Left lung (tissue), 10 donors: Measurements from ENCODE around the gene DGCR2. TPM values are rescaled to one million over a fixed set of nuclear protein-coding genes. Genes with fewer than 3 reads are reported as not detected.
"Not testable (repeated sequence)": the region's sequence is repeated elsewhere in the genome, so short reads cannot be mapped to it uniquely, and the experiment has no call there.

ENCODE experiments used
- ATAC-seq: fragments of 200-7000 bp; cut with Tn5 transposase; one replicate; pipeline ENCODE4 v1.9.1; 2020; ENCODE audit warnings: moderate library complexity
- DNase-seq, 4 donors: peaks; one replicate each; pipeline ENCODE4 v3.0.0-alpha.2; 2013 to 2020
- H3K27ac ChIP-seq, 2 donors: fragments of 200-600 bp; sonication (generic) in 1 of 2; one replicate each; pipeline versions ENCODE4 v1.5.0 to v1.8.0; 2020 to 2021
- H3K27me3 ChIP-seq, 2 donors: fragments of 200-600 bp; sonication (generic) in 1 of 2; one replicate each; pipeline versions ENCODE4 v1.5.0 to v1.8.0; 2020 to 2021
- H3K36me3 ChIP-seq, 2 donors: fragments of 200-600 bp; sonication (generic) in 1 of 2; one replicate each; pipeline versions ENCODE4 v1.5.0 to v1.8.0; 2020 to 2021
- H3K4me1 ChIP-seq, 2 donors: fragments of 200-600 bp; one replicate each; pipeline ENCODE4 v1.8.0; 2021
- H3K4me3 ChIP-seq, 2 donors: fragments of 200-600 bp; sonication (generic) in 1 of 2; one replicate each; pipeline versions ENCODE4 v1.5.0 to v1.8.0; 2020 to 2021; ENCODE audit warnings: mild to moderate bottlenecking in 1 of 2
- H3K9me3 ChIP-seq, 2 donors: fragments of 200-600 bp; sonication (generic) in 1 of 2; one replicate each; pipeline versions ENCODE4 v1.5.0 to v1.8.0; 2020 to 2021
- CTCF ChIP-seq, 2 donors: fragments of 200-600 bp; sonication (generic) in 1 of 2; IDR thresholded peaks; one replicate each; pipeline versions ENCODE4 v1.5.0 to v1.8.0; 2021; ENCODE audit warnings: antibody characterized with exemption in 2 of 2
- intact Hi-C, 2 donors: fragments of 100-400 bp; cut with DNase I; formaldehyde crosslinking; loops; one replicate each; pipeline versions ENCODE4 v1.11.2 to v1.14.2; 2022
- polyA plus RNA-seq, 6 donors: library from polyadenylated mRNA; unstranded; fragments of 120-200 nt; gene quantifications; one replicate each; pipeline ENCODE4 v1.2.1, GENCODE V29; 2013; ENCODE audit not compliant: insufficient read length in 6 of 6
- total RNA-seq, 2 donors: library from RNA; stranded (reverse); fragmentation: NEBNext Ultra II Directional; extraction: Animal tissue kit (Norgen Biotek cat#: 25700); gene quantifications; one replicate each; pipeline ENCODE4 v1.2.1, GENCODE V29; 2021
- donor health status: DM: no; HTN: yes; CAD: no.
- donor health status: DM: no; HTN: no; CAD: no.

Gene DGCR2
- total and polyA plus RNA-seq, 8 donors, result 55.8 to 87.0 (median 68.2) TPM

- H3K27ac ChIP-seq, result no peak overlapping the region
- ATAC-seq (no peak), DNase-seq (no peak)
- intact Hi-C loops, result no loop called here
- TF ChIP-seq CTCF (IDR thresholded peaks at IDR 0.05), result no peak
- no peaks in the 10 kb centered on the region for H3K4me1 ChIP-seq
- H3K9me3 ChIP-seq, result no peaks in the 10 kb centered on the region
- no peak overlapping the region for H3K4me3 ChIP-seq
- H3K27me3 ChIP-seq, result peaks cover 0 to 37% of the 10 kb centered on the region in 2 donors
- H3K36me3 ChIP-seq, result no peaks in the 10 kb centered on the region
Observed at GRCh38 chr22:19005905-19006304, 116.3 kb downstream of the DGCR2 start.

- DNase-seq (no peak), ATAC-seq (no peak)
- Histone ChIP-seq H3K27me3 (peaks cover 0 to 38% of the 10 kb centered on the region in 2 donors), H3K36me3 (no peaks in the 10 kb centered on the region), H3K4me1 (no peaks in the 10 kb centered on the region), H3K9me3 (no peaks in the 10 kb centered on the region), H3K4me3 (no peak overlapping the region), H3K27ac (no peak overlapping the region)
- TF ChIP-seq CTCF (IDR thresholded peaks at IDR 0.05), result no peak
- intact Hi-C loops, result no loop called here
Observed at GRCh38 chr22:19004471-19004870, 117.7 kb downstream of the DGCR2 start.

- no peak overlapping the region for H3K27ac ChIP-seq
- H3K36me3 ChIP-seq, result no peaks in the 10 kb centered on the region
- no peaks in the 10 kb centered on the region for H3K9me3 ChIP-seq
- no peaks in the 10 kb centered on the region for H3K4me1 ChIP-seq
- no peak for TF ChIP-seq CTCF (IDR thresholded peaks at IDR 0.05)
- no peak overlapping the region for H3K4me3 ChIP-seq
- H3K27me3 ChIP-seq, result peaks cover 0 to 48% of the 10 kb centered on the region in 2 donors
- ATAC-seq, result no peak
- no peak for DNase-seq
- intact Hi-C loops, result no loop called here
Observed at GRCh38 chr22:19003508-19003907, 118.7 kb downstream of the DGCR2 start.

GRCh38 chr22:19002684-19003038 lies 119.6 kb downstream of the DGCR2 start:
- no peaks in the 10 kb centered on the region for H3K36me3 ChIP-seq
- H3K27me3 ChIP-seq, result peaks cover 0 to 56% of the 10 kb centered on the region in 2 donors
- DNase-seq (no peak), ATAC-seq (no peak)
- H3K4me1 ChIP-seq, result no peaks in the 10 kb centered on the region
- intact Hi-C loops, result no loop called here
- no peak overlapping the region for H3K27ac ChIP-seq
- H3K9me3 ChIP-seq, result no peaks in the 10 kb centered on the region
- H3K4me3 ChIP-seq, result no peak overlapping the region
- TF ChIP-seq CTCF (IDR thresholded peaks at IDR 0.05), result no peak

GRCh38 chr22:19001204-19001603 lies 121.0 kb downstream of the DGCR2 start:
- no peaks in the 10 kb centered on the region for H3K36me3 ChIP-seq
- ATAC-seq (no peak), DNase-seq (no peak)
- intact Hi-C loops, result no loop called here
- H3K4me1 ChIP-seq, result no peaks in the 10 kb centered on the region
- H3K27me3 ChIP-seq, result peaks cover 0 to 69% of the 10 kb centered on the region in 2 donors
- no peak overlapping the region for H3K27ac ChIP-seq
- H3K4me3 ChIP-seq, result no peak overlapping the region
- TF ChIP-seq CTCF (IDR thresholded peaks at IDR 0.05), result no peak
- no peaks in the 10 kb centered on the region for H3K9me3 ChIP-seq

- H3K4me1 ChIP-seq, H3K4me3 ChIP-seq, intact Hi-C loops, ATAC-seq, H3K9me3 ChIP-seq, DNase-seq, H3K36me3 ChIP-seq, H3K27ac ChIP-seq: not testable (repeated sequence)
- peaks cover 0 to 75% of the 10 kb centered on the region in 2 donors for H3K27me3 ChIP-seq
Observed at GRCh38 chr22:19000106-19000505, 122.1 kb downstream of the DGCR2 start.
